ENCODE data around the gene TMEM167B. TPM values are rescaled to one million over a fixed set of nuclear protein-coding genes. Genes with fewer than 3 reads are reported as not detected.

TMEM167B gene
- total RNA-seq, 1 donor from 2014 or later, result 45.0 TPM

DNA sequence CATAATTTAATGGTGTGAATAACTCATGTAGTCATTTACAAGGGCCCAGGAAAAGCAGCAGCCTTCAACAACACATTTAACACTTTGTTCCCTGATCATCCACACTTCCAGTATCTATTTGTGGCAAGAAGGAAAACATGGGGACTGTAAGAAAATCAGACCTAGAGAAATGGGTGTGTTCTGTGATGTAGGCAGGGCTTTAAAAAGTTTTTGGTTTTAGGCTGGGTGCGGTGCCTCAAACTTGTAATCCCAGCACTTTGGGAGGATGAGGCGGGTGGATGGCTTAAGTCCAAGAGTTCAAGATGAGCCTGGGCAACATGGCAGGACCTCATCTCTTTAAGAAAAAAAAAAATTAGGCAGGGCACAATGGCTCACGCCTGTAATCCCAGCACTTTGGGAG lies 34.5 kb upstream of the TMEM167B start:
- Mint-ChIP-seq H3K4me1 (no peaks in the 10 kb centered on the region), H3K36me3 (ENCODE audit: low read depth) (no peaks in the 10 kb centered on the region)
- CTCF ChIA-PET, result no interaction called here

DNA sequence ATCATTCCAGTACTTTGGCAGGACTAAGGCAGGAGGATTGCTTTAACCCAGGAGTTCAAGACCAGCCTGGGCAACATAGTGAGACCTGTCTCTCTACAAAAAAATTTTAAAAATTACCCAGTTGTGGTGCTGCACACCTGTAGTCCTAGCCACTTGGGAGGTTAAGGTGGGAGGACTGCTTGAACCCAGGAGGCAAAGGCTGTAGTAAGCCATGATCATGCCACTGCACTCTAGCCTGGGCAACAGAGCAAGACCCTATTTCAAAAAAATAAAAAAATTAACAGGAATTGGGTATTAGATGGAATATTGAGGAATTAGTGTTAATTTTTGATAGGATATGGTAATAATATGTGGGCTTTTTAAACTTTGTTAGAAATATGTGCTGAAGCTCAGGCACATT lies 31.5 kb upstream of the TMEM167B start:
- intact Hi-C loops (cut with micrococcal nuclease), result no loop called here
- no peaks in the 10 kb centered on the region for H3K9me3 Mint-ChIP-seq
- no peak overlapping the region for H3K27ac Mint-ChIP-seq
- no peaks in the 10 kb centered on the region for H3K4me1 Mint-ChIP-seq
- ATAC-seq (ENCODE audit: low read depth), result no peak
- POLR2A ChIA-PET, result no interaction called here
- no peaks in the 10 kb centered on the region for H3K27me3 Mint-ChIP-seq
- peaks cover 13% of the 10 kb centered on the region for H3K36me3 Mint-ChIP-seq (ENCODE audit: low read depth)
- H3K4me3 Mint-ChIP-seq, result no peak overlapping the region
- TF ChIP-seq, protein P1, sequence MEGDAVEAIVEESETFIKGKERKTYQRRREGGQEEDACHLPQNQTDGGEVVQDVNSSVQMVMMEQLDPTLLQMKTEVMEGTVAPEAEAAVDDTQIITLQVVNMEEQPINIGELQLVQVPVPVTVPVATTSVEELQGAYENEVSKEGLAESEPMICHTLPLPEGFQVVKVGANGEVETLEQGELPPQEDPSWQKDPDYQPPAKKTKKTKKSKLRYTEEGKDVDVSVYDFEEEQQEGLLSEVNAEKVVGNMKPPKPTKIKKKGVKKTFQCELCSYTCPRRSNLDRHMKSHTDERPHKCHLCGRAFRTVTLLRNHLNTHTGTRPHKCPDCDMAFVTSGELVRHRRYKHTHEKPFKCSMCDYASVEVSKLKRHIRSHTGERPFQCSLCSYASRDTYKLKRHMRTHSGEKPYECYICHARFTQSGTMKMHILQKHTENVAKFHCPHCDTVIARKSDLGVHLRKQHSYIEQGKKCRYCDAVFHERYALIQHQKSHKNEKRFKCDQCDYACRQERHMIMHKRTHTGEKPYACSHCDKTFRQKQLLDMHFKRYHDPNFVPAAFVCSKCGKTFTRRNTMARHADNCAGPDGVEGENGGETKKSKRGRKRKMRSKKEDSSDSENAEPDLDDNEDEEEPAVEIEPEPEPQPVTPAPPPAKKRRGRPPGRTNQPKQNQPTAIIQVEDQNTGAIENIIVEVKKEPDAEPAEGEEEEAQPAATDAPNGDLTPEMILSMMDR (IDR thresholded peaks at IDR 0.05), result no peak
- DNase-seq, result no peak
- CTCF ChIA-PET, result no interaction called here

More for the DNA sequence above, 34.5 kb upstream of the TMEM167B start:
- H3K27ac Mint-ChIP-seq, result no peak overlapping the region
- POLR2A ChIA-PET, result no interaction called here
- no peaks in the 10 kb centered on the region for H3K9me3 Mint-ChIP-seq
- TF ChIP-seq, protein P1 (IDR thresholded peaks at IDR 0.05), result no peak
- H3K27me3 Mint-ChIP-seq, result no peaks in the 10 kb centered on the region
- DNase-seq, result no peak
- intact Hi-C loops (cut with micrococcal nuclease), result no loop called here
- H3K4me3 Mint-ChIP-seq, result no peak overlapping the region
- ATAC-seq (ENCODE audit: low read depth), result no peak

GRCh38 chr1:109060707-109061106 lies 29.9 kb upstream of the TMEM167B start:
- ATAC-seq (ENCODE audit: low read depth) (no peak), DNase-seq (no peak)
- no peaks in the 10 kb centered on the region for H3K4me1 Mint-ChIP-seq
- no peak overlapping the region for H3K4me3 Mint-ChIP-seq
- ChIA-PET POLR2A (interaction anchor here (0.6 to 0.7 kb wide), 2 partner anchors 19 to 229 kb away, joined by 3 to 5 read pairs; partner anchors contain the start of gene WDR47), CTCF (no interaction called here)
- no peaks in the 10 kb centered on the region for H3K27me3 Mint-ChIP-seq
- TF ChIP-seq, protein P1 (IDR thresholded peaks at IDR 0.05), result no peak
- intact Hi-C loops (cut with micrococcal nuclease), result no loop called here
- no peak overlapping the region for H3K27ac Mint-ChIP-seq
- H3K9me3 Mint-ChIP-seq, result no peaks in the 10 kb centered on the region
- peaks cover 24% of the 10 kb centered on the region for H3K36me3 Mint-ChIP-seq (ENCODE audit: low read depth)

GRCh38 chr1:109061183-109061582 lies 29.4 kb upstream of the TMEM167B start:
- Mint-ChIP-seq H3K27me3 (no peaks in the 10 kb centered on the region), H3K4me1 (no peaks in the 10 kb centered on the region), H3K36me3 (ENCODE audit: low read depth) (peaks cover 26% of the 10 kb centered on the region), H3K4me3 (no peak overlapping the region), H3K27ac (no peak overlapping the region), H3K9me3 (no peaks in the 10 kb centered on the region)
- ATAC-seq (ENCODE audit: low read depth) (no peak), DNase-seq (no peak)
- ChIA-PET CTCF (no interaction called here), POLR2A (interaction anchor here (0.6 to 0.7 kb wide), 2 partner anchors 19 to 228 kb away, joined by 3 to 5 read pairs; partner anchors contain the start of gene WDR47)
- intact Hi-C loops (cut with micrococcal nuclease), result no loop called here
- TF ChIP-seq, protein P1 (IDR thresholded peaks at IDR 0.05), result no peak

DNA sequence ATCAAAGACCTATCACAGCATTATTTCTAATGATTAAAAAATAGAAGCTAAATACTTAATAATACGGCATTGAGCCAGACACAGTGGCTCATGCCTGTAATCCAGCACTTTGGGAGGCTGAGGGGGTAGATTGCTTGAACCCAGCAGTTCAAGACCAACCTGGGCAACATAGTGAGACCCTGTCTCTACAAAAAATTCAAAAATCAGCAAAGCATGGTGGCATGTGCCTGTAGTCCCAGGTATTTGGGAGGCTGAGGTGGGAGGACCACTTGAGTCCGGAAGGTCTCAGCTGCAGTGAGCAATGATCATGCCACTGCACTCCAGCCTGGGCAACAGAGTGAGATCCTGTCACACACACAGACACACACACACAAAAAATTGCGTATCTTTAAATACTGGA lies 25.4 kb upstream of the TMEM167B start:
- no peak overlapping the region for H3K27ac Mint-ChIP-seq
- H3K4me3 Mint-ChIP-seq, result no peak overlapping the region

More for the DNA sequence above, 25.4 kb upstream of the TMEM167B start:
- ATAC-seq (ENCODE audit: low read depth) (no peak), DNase-seq (no peak)
- ChIA-PET POLR2A (interaction anchor here (1.3 kb wide), 1 partner anchor 35 kb away, joined by 4 read pairs; no protein-coding TSS in a partner anchor), CTCF (no interaction called here)
- peaks cover 44% of the 10 kb centered on the region for H3K36me3 Mint-ChIP-seq (ENCODE audit: low read depth)
- no peaks in the 10 kb centered on the region for H3K4me1 Mint-ChIP-seq
- intact Hi-C loops (cut with micrococcal nuclease), result no loop called here
- no peaks in the 10 kb centered on the region for H3K9me3 Mint-ChIP-seq
- no peaks in the 10 kb centered on the region for H3K27me3 Mint-ChIP-seq
- TF ChIP-seq, protein P1 (IDR thresholded peaks at IDR 0.05), result no peak

All from activated B cell treated with CpG ODN at 0.5 μM for 24 hours (primary cell).